ENCODE measurements around the gene CCDC88B.
"Not testable (repeated sequence)": the region's sequence is repeated elsewhere in the genome, so short reads cannot be mapped to it uniquely, and the experiment has no call there.

CCDC88B gene

GRCh38 chr11:64304316-64305072 is 35.5 kb upstream of the CCDC88B start:
- peak; percentile 85 for DNase-seq

GRCh38 chr11:64305075-64305690 is 34.8 kb upstream of the CCDC88B start, which contains the start of gene ESRRA:
Gene ESRRA (plus strand): TSS chr11:64305524. CDS start chr11:64307180, 1,656 bp downstream.
- peak; percentile 99 for DNase-seq

GRCh38 chr11:64305691-64306562 is 34.1 kb upstream of the CCDC88B start:
- DNase-seq, result peak; percentile 62

GRCh38 chr11:64306563-64306875 is 33.5 kb upstream of the CCDC88B start:
- DNase-seq, result no peak

GRCh38 chr11:64306876-64307622 is 33.0 kb upstream of the CCDC88B start:
- DNase-seq, result no peak

- not testable (repeated sequence) for DNase-seq
Measured at GRCh38 chr11:64307795-64308194, 32.2 kb upstream of the CCDC88B start.

GRCh38 chr11:64312947-64313346 is 27.1 kb upstream of the CCDC88B start:
- no peak for DNase-seq

- no peak for DNase-seq
Measured at GRCh38 chr11:64313491-64314145, 26.4 kb upstream of the CCDC88B start.

GRCh38 chr11:64314146-64314804 is 25.7 kb upstream of the CCDC88B start:
- no peak for DNase-seq

- no peak for DNase-seq
Measured at GRCh38 chr11:64314805-64315561, 25.0 kb upstream of the CCDC88B start.

- DNase-seq, result not testable (repeated sequence)
Measured at GRCh38 chr11:64315667-64316526, 24.1 kb upstream of the CCDC88B start.

- DNase-seq, result peak; percentile 35
Measured at GRCh38 chr11:64316672-64317324, 23.2 kb upstream of the CCDC88B start.

GRCh38 chr11:64317325-64317960 is 22.6 kb upstream of the CCDC88B start, which contains the start of gene TRMT112:
Gene TRMT112 (minus strand): TSS chr11:64317559. CDS start chr11:64317526, 33 bp downstream.
- peak; percentile 94 for DNase-seq

GRCh38 chr11:64317961-64318765 is 21.8 kb upstream of the CCDC88B start, which contains the start of gene PRDX5:
Gene PRDX5 (plus strand): TSS chr11:64318121. CDS start chr11:64318216, 95 bp downstream.
- peak; percentile 94 for DNase-seq

GRCh38 chr11:64318766-64319761 is 20.9 kb upstream of the CCDC88B start:
- DNase-seq, result no peak

- no peak for DNase-seq
Measured at GRCh38 chr11:64320556-64320955, 19.4 kb upstream of the CCDC88B start.

All from activated effector memory CD4-positive, alpha-beta T cell treated with Interleukin-2 at 50 U/mL for 16 hours (primary cell).